ENCODE results near the gene IFITM2.
A peak's percentile ranks its signal among the peaks of the same experiment; 100 is the strongest.
"Not testable (repeated sequence)": the region's sequence is repeated elsewhere in the genome, so short reads cannot be mapped to it uniquely, and the experiment has no call there.

IFITM2 gene

GRCh38 chr11:349270-349954 is 41.8 kb downstream of the IFITM2 start:
- DNase-seq, result not testable (repeated sequence)

GRCh38 chr11:350033-350722 is 42.6 kb downstream of the IFITM2 start:
- DNase-seq, result not testable (repeated sequence)

GRCh38 chr11:350723-351255 is 43.2 kb downstream of the IFITM2 start:
- DNase-seq, result no peak

GRCh38 chr11:351411-351810 is 43.8 kb downstream of the IFITM2 start:
- no peak for DNase-seq

- no peak for DNase-seq
Measured at GRCh38 chr11:352456-353031, 44.9 kb downstream of the IFITM2 start.

- no peak for DNase-seq
Measured at GRCh38 chr11:353179-353873, 45.7 kb downstream of the IFITM2 start.

- DNase-seq, result peak; percentile 88
Measured at GRCh38 chr11:355581-356458, 48.2 kb downstream of the IFITM2 start.

- DNase-seq, result no peak
Measured at GRCh38 chr11:356610-357009, 49.0 kb downstream of the IFITM2 start.

- no peak for DNase-seq
Measured at GRCh38 chr11:357582-357981, 50.0 kb downstream of the IFITM2 start.

- no peak for DNase-seq
Measured at GRCh38 chr11:358129-358800, 50.6 kb downstream of the IFITM2 start.

Measured in stimulated activated CD4-positive, alpha-beta T cell treated with anti-CD3 and anti-CD28 coated beads, Interleukin-4, amount 100 ng/mL, for 24 hours (primary cell).